Stimulated activated CD4-positive, alpha-beta T cell treated with anti-CD3 and anti-CD28 coated beads, TNF-alpha, amount 100 ng/mL, for 4 hours (primary cell): ENCODE data around the gene TMPRSS11A.

Experiments
- DNase-seq, 3 experiments: peaks; one replicate each; pipeline ENCODE4 v3.0.0-alpha.2; 2020; ENCODE audit warnings: low read depth in 3 of 3

Gene TMPRSS11A

GRCh38 chr4:67963356-67963755 is at the start of gene TMPRSS11A:
TSS of gene TMPRSS11A (minus strand) at chr4:67963493. CDS start at chr4:67963393, 100 bp downstream.
- no peak for DNase-seq

GRCh38 chr4:68011684-68012083 is 48.4 kb upstream of the TMPRSS11A start:
- DNase-seq = no peak

GRCh38 chr4:68002906-68003305 is 39.6 kb upstream of the TMPRSS11A start:
- no peak for DNase-seq

- no peak for DNase-seq
Measured at GRCh38 chr4:67996127-67996526, 32.8 kb upstream of the TMPRSS11A start.

- no peak for DNase-seq
Measured at GRCh38 chr4:67988991-67989390, 25.7 kb upstream of the TMPRSS11A start.

GRCh38 chr4:67983333-67983732 is 20.0 kb upstream of the TMPRSS11A start:
- DNase-seq = no peak

- no peak for DNase-seq
Measured at GRCh38 chr4:67980512-67980911, 17.2 kb upstream of the TMPRSS11A start.

GRCh38 chr4:67973608-67974007 is 10.3 kb upstream of the TMPRSS11A start:
- no peak for DNase-seq

- DNase-seq = no peak
Measured at GRCh38 chr4:67954890-67955289, 8.4 kb downstream of the TMPRSS11A start.

- DNase-seq = no peak
Measured at GRCh38 chr4:67941074-67941473, 22.2 kb downstream of the TMPRSS11A start.

GRCh38 chr4:67940506-67940905 is 22.8 kb downstream of the TMPRSS11A start:
- DNase-seq = no peak

GRCh38 chr4:67939195-67939594 is 24.1 kb downstream of the TMPRSS11A start:
- no peak for DNase-seq

GRCh38 chr4:67935888-67936287 is 27.4 kb downstream of the TMPRSS11A start:
- no peak for DNase-seq

GRCh38 chr4:67934628-67935027 is 28.7 kb downstream of the TMPRSS11A start:
- DNase-seq = no peak

- no peak for DNase-seq
Measured at GRCh38 chr4:67933755-67934154, 29.5 kb downstream of the TMPRSS11A start.

GRCh38 chr4:67933038-67933437 is 30.3 kb downstream of the TMPRSS11A start:
- no peak for DNase-seq

GRCh38 chr4:67931256-67931655 is 32.0 kb downstream of the TMPRSS11A start:
- DNase-seq = no peak

GRCh38 chr4:67929426-67929825 is 33.9 kb downstream of the TMPRSS11A start:
- DNase-seq = no peak

GRCh38 chr4:67928546-67928945 is 34.7 kb downstream of the TMPRSS11A start:
- no peak for DNase-seq

- DNase-seq = no peak
Measured at GRCh38 chr4:67927251-67927650, 36.0 kb downstream of the TMPRSS11A start.

- DNase-seq = no peak
Measured at GRCh38 chr4:67926485-67926884, 36.8 kb downstream of the TMPRSS11A start.

- no peak for DNase-seq
Measured at GRCh38 chr4:67922697-67923096, 40.6 kb downstream of the TMPRSS11A start.

- DNase-seq = no peak
Measured at GRCh38 chr4:67918428-67918827, 44.9 kb downstream of the TMPRSS11A start.

GRCh38 chr4:67915400-67915966 is 47.8 kb downstream of the TMPRSS11A start:
- no peak for DNase-seq
